HUDEP-2 (cell line): Measurements from ENCODE around the gene ACBD7.

Experiments used
- DNase-seq, 76 experiments: peaks; one replicate each; lab custom pipeline; 2025; ENCODE audit not compliant: unreplicated experiment in 76 of 76; lab: John Stamatoyannopoulos, UW

Gene ACBD7

DNA sequence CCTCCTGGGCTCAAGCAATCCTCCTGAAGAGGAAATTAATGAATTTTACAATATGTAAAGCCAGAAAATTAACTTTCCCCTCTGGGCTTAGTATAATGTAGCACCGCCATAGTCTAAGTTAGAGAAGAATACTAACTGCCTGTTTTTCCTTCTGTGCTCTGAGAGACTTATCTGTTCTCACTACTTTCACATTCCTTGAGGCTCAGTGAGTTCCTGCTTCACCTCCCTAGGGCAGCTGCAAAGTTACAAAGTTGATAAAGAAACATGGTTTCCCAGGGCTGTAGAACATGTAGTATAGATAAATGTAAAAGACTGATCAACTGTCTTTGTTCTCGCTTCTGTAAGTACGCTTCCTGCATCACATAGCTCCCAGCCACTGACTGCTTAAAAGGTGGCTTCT, 60.8 kb downstream of the ACBD7 start:
- no peak for DNase-seq
